GM11168 (cell line): ENCODE results near the gene BOD1L1.

Source experiments
- in situ Hi-C: fragments of 300-500 bp; cut with MboI; formaldehyde crosslinking; loops from one replicate; pipeline ENCODE4 v1.12.0; 2022; ENCODE audit warnings: low sequenced_read_pairs; ENCODE audit not compliant: unreplicated experiment

BOD1L1 gene

DNA sequence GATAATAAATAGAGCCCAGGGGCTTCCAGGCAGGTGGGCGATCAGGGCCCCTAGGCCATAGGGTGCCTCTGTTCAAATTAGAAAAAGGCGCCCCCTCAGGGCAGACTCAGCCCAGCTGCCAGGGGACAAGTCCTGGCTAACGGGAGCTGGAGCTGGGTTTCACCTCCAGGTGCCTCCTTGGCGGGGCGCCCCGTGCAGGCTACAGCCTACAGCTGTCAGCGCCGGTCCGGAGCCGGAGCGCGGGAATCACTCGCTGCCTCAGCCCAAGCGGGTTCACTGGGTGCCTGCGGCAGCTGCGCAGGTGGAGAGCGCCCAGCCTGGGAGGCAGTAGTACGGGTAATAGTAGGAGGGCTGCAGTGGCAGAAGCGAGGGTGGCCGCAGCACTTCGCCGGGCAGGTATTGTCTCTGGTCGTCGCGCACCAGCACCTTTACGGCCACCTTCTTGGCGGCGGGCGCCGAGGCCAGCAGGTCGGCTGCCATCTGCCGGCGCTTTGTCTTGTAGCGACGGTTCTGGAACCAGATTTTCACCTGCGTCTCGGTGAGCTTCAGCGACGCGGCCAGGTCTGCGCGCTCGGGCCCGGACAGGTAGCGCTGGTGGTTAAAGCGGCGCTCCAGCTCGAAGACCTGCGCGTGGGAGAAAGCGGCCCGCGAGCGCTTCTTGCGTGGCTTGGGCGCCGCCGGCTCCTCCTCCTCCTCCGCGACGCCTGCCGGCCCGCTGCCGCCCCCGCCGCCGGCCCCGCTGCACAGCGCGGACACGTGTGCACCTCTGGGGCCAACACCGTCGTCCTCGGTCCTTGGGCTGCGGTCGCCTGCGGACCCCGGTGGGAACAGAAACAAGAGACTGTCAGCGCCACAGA is 85.6 kb downstream of the BOD1L1 start:
- in situ Hi-C loops = no loop called here

DNA sequence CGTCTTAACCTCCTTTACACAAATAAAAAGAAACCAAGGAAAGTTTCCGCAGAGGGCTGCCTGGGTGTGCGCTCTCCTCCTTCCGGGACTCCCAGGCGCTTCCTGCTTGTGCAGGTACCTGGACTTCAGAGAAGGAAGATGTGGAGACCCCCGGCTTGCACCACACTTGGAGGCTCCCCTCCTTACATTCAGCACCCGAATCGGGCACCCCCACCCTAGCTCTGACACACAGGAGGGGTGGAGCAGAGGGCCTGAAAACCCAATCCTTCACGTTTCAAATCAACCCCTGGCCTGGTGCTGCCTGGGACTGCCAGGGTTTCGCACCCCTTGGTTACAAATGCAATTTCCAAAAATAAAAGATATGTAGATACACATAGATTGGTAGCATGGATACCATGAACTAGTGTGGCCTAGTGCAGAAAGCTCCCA is 86.3 kb downstream of the BOD1L1 start:
- in situ Hi-C loops = no loop called here

DNA sequence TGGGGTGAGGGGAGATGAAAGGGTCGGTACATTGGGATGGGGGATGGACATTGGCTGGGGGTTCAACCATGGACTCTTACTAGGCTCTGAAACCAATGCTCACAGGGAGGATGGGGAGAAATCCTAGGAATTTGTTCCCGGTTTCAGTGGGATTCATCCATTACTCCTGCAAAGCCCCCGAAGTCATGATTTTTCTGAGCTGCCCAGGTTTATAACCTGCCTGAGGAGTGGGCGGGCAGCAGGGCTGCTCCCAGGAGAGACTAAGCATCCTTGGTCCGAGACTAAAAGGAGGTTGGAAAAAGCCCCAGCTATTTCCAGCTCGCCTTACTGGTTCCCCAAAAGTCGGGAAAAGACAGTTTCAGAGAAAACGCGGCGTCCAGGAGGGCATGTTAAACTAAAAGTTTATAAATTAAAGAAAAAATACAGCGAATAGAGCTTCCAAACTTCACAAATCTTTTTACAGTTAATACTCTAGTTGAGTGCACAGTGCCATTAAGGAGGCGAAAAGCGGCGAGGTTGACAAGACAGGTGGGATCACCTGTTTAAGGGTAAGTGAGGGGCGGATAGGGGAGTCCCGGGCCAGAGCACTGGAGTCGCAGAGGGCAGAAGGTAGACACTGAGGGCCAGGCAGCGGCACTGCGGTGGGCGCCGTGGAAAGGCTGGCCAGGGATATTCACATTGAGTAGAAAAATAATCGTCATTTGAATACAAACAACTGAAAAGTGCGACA is 86.9 kb downstream of the BOD1L1 start:
- in situ Hi-C loops = no loop called here

DNA sequence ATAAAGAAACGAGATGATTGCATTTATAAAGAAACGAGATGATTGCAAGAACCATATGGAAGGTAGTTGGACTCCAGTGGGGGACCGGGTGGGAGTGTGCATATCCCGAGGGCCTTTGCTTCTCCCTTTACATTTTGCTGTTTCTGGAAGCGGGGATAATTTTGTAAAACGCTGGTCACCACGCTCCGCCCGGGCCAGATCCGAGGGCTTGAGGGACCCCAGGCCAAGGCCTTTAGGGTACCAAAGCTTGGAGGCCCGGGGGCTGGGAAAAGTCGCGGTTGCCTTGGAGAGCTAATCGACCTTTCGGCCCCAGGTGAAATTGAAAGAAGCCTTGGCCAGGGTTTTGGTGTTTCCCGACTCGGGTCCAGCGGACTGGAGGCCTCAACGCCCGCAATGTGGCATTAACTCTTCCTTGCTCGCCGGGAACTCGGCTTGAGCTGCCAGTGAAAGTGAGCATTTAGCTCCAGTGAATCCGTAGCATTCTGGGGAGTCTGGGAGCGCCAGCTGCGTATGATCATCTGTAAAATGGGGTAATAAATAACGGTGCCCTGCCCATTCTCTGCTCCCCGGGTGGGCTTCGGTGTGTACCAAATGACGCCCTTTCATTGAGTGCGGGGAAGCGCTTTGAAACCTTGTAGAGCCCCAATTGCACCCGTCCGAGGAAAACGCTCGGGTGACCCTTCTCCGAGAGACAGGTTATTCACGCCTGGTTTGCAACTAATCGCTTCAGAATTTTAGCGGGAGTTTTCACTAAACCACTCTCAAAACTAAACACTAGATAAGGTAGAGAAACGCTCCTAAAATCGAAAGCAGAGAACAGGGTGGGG is 87.7 kb downstream of the BOD1L1 start:
- in situ Hi-C loops = no loop called here

DNA sequence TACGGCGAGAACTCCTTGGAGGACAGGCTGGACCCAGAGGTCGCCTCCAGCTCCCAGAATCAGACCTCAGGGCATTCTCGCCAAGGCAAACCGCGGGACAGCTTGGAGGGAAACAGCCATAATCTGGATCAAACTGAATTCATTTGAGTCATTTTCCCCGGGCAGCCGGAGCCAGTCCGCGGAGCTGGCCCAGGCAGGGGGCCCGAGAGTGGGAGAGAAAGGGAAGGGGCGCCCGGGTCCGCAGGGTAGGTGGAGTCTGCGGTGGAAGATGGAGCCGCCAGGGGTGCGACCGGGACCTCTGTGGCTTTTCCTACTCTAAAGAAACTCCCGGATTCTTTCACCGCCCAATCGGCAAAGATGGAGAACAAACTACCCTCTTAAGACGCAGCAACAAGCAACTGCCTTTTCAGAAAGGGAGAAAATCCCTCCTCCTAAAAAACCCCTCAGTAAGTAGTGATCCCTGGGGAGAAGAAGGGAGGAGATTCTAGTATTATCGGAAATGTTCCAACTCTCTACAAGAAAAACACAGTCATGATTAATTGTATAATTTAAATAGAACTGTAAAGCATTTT is 88.4 kb downstream of the BOD1L1 start:
- in situ Hi-C loops = no loop called here

DNA sequence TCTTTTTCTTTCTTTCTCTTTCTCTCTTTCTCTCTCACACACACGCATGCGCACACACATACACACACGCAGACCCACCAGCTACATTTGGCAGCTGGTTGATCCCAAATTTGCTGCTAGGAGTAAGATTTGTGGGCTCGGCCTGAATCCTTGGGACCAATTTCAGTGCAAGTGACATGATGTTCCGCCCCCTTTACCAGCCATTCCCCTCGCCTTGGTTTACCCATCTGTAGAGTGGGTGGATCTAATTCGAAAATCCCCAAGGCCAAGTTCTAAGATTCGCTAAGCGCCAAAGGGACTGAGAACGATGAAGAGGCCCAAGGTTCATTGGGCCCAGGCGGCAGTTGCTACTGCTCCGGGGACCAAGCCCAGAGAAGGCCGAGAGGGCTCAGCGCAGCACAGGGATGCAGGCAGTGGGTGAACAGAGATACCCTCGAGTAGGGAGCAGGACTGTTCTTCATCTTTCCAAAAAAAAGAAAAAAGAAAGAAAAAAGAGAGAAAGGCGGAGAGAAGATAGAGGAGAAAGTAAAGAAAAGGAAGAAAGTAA is 89.0 kb downstream of the BOD1L1 start:
- in situ Hi-C loops = no loop called here

DNA sequence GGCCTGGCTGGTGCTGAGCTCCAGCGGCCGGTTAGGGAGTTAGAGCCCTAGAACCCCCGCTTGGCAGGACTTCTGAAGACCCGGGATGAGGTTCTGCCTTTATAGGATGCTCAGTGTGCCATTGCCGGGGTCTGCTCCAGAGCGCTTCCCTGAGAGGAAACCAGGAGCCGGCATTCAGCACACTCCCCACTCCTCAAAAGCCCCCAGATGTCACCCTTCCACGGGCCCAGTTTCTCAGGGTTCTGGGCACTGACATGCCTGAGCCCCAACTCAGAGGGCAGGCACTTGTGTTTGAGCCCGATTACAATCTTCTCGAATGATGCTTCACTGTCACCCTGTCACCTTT is 89.7 kb downstream of the BOD1L1 start:
- in situ Hi-C loops = no loop called here

DNA sequence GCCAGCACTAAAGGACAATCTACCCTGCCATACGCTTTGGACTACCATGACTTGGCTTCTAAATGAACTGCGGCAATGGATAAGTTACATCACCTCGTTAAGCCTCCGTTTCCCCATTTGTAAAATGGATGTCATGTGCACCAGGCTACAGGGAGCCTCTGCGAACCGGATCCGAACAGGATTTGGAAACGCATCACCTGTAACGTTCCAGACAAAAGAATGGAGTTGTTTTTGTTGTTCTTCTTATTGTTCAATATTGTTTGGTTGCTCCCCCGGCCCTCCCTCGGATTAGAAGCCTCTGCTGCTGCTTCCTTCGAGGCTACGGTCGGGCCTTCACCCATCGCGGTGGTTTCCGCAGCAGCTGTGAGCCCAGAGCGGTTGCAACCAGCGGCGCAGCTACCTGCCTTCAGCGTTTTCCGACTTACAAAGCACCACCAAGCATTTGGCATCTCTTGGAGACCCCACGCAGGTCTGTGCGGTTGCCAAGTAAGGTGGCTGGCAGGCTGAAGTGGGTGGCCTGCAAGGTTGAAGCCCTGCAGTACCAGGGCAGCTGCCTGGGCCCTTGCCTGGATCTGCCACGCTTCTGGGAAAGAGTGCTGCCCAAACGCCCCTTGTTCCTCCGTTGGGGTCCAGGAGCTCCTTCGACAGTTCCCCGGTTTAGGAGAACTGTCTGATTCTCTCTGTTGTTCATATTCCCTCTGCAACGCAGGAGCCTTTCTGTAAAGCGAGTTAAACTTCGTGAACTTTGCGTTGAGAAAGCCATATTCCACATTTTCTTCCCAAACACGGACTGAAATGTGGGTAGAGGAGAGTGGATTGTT is 90.3 kb downstream of the BOD1L1 start:
- in situ Hi-C loops = no loop called here

DNA sequence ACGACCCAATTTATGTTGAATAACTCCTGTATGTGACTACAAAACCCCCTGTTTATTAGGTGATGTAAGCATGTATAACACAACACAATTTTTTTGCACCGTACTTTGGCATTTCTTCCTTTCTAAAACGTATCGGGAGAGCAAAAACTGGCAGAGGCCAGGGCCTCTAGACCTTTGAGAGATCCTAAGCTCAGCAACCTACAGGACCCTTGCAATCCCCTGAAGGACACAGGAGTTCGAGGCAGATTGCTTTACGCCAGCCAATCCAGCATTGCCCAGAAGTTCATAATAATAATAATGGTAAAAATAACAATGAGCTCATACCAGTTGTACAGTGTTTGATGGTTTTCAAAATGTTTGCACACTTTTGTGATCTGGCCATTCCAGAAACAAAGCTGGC is 90.9 kb downstream of the BOD1L1 start:
- in situ Hi-C loops = no loop called here

DNA sequence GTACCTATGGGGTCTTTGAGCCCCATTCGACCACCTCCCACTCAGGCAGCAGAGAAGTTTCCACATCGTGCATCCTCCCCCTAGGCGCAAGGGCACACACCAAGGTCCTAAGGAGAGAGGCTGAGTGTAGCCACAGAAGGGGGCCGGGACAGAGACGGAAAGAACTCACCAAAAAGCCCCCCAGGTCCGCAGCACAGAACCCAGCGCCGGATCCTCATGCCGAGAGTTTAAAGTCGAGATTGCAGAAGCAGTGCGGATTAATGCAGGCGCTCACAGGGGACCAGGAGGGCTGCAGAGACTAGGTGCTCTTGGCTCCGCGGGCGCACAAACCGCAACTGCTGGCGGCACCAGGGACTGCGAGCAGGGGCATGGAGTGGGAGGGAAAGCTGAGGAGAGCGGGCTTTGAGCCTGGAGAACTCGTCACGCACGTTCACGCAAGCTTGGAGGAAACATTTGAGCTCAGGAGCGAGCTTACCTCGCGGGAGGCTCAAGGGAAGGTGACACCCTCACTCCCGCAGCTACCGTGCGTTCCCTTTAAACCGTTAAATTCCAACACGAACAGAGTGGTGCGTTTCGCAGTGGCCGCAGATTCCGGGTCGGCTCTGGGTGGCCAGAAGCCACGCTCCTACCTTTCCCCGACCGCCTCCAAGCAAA is 91.7 kb downstream of the BOD1L1 start:
- in situ Hi-C loops = no loop called here

DNA sequence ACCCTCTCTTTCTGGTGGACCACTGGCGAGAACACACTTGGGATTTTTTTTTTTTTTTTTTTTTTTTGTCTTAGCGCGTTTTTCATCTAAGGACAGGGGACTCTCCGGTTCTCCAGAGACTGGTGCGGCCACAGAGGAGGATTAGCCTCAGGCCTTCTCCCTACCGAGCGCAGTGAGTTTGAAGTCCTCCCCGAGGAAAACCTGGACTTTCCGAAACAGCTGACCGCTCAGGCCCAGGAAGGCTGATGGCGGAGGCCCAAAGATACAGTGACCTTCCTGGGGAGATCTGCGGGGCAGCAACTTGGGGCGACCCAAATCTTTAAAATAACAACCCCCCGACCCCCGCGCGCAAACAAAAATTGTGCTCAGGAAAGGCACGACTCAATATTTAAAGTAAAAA is 92.4 kb downstream of the BOD1L1 start:
- in situ Hi-C loops = no loop called here

DNA sequence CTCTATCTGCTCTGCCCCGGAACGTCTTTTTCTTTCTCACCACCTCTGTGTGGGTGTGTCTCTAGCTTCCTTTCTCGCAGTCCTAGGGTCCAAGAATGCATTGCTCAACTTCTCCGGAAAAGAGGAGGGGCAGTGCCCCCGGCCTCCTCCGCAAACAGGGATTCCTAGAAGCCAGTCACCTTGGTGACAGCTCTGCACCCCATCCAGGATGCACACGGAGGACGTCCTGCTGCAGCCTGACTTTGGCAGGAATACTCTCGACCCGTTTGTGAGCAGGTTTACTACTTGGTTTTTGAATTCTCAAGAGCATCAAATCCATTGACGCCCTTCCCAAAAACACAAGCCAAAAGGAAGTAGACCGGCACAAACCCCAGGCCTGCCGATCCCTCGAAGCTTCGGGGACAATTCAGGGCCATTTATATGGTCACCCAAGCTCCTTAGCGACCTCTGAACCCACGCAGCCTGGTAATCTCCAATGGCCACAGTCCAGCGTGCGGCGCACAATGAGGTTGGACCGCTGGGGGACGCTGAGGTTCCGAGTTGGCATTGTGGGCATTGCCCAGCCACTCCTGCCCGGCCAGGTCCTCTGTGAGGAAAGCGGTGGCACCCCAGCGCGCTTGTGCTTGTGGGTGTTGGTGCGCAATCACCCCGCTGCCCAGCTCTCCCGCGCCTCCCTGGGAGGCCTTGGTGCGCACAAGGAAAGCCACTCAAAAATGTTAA is 93.0 kb downstream of the BOD1L1 start:
- in situ Hi-C loops = no loop called here

DNA sequence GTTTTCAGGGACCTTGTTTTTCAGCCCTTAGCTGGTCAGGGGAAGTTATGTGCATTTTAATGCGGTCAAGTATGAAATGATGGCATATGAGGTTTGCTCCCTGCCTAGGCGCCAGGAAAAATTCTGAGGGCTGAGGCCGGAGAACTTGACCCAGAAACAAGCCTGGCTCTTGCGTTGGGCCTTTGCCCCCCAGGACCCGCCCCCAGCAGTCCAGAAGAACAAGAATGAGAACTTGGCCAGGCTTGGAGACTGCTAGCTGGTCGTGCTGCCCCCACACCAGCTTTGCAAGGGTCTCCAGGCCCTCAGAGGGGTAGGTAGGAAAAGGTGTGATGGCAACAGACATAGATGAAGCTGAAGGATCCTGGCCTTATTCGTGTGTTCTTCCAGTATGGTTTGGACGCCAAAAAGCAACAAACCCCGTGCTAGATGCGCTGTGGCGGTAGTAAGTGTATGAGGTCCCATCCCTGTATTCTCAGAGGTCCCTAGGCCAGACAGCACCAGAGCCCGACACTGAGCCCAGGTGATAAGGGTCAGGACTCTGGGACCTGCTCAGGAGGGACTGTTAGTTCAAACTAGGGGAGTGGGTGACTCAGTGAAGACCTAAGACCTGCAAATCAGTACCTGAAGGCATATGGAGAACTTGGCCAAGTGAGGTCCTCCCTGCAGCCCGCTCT is 93.7 kb downstream of the BOD1L1 start:
- in situ Hi-C loops = no loop called here

DNA sequence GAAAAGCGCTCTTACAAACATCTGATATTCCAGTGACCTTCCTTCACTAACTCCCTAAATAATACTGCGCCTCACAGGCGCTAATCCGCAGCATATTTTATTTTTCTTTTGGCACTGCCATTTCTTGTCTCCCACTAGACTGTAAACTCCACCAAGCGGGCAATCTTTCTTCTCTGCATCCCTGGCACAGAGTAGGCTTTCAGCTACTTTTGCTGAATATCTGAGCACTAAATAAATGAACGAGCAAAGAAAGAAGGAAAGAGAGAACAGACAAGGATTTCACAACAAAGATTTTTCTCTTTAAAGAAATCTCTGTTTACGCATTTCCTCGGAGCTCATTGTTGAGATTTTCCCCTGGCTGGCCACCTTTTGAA is 95.9 kb downstream of the BOD1L1 start:
- in situ Hi-C loops = no loop called here

DNA sequence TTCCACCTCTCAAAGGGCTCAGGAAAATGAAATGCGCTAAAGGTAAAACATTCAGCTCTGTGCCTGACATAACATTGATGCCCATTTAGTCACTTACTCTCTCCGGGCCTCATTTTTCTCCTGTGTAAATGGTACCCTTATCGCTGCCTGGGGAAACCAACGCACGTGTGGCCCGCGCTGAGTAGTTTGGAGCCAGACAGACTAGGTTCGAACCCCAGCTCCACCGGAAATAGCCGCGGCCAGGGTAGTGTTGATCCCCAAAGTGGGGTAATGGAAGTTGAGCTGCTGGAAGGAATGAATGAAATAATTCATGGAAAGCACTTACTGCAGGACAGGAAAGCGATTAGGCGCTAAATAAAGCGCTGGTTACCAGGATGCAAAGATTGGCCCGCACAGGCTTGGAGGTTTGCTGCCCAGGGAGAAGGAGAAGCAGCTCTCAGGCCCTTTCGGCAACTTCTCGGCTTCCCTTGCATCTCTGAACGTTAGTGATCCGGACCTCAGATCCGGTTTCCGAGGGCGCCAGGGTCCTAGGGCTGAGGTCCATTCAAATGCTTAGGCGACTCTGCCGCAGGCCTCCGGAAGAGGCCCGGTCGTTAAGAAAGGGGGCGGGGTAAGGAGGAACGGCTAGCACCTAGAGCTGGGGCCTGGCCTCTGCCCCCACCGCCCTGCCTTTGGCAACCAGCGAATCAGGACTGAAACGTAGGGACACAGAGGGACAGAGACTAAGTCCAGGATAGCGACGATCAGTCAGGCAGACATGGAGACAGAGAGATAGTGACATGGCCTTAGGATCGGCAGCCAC is 96.5 kb downstream of the BOD1L1 start:
- in situ Hi-C loops = no loop called here

DNA sequence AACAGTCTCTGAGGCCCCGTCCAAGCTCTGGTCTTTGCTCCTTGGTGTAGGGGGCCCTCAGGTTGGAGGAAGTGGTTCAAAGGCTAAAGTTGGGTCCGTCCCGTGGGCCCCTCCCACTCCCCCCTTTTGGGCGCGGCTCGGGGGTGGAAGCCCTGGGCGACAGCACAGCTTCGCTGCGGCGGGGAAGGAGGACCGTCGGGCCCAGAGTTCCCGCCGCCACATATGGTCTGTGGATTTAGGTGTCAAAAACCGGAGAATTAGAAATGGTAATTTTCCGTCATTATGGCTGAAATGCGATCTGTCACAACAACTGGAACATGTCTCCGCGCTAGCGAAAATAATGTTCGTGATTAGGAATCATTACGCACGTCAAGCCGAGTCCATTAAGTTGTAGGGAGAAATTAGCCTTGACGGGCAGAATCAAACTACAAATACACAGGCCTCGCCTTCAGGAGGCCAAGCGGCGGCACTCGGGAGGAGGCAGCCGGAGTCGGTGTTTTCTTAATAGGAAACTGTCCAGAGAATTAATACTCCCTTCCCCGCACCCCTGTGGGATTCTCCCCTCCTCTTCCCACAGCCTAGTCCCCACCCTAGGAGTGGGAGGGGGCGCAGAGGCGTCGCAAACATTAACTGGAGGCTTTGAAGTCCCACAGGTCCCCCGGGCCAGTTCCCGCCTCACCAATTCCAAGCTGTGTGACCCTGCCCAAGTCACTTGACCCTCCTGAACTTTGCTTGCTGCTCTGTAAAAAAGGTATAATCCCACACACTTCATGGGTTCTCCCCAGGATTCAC is 98.2 kb downstream of the BOD1L1 start:
- in situ Hi-C loops = no loop called here

DNA sequence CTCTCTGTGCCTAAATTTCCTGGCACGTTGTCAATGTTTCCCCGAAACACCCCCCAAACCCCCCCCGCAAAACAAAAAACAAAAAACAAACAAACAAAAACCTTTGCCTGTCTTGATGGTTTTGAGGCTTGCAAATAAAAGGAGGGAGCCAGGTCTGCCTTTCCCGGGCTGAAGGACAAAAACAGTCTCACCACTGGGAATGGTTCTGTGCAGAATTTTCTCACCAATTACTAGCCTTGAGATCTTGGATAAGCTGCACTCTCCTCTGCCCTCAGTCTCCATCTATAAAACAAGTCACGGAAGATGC is 98.8 kb downstream of the BOD1L1 start:
- in situ Hi-C loops = no loop called here
